H1 (cell line): ENCODE measurements around the gene CHST8. TPM values are rescaled to one million over a fixed set of nuclear protein-coding genes. Genes with fewer than 3 reads are reported as not detected.

Experiments used
- CTCF ChIA-PET: fragments of 300-600 bp; sonication (Branson Sonifier 250); formaldehyde crosslinking; loops from one replicate; lab custom pipeline; 2021; ENCODE audit not compliant: partially characterized antibody; lab: Charles Lee
- POLR2A ChIA-PET: fragments of 300-600 bp; sonication (Branson Sonifier 250); formaldehyde crosslinking; loops from one replicate; lab custom pipeline; 2021; ENCODE audit warnings: inconsistent platforms; ENCODE audit not compliant: partially characterized antibody; lab: Charles Lee
- DNase-seq, 2 experiments: peaks; one replicate each; pipeline versions ENCODE4 v3.0.0 to v3.0.0-alpha.2; 2010 to 2022; ENCODE audit warnings: low spot score in 2 of 2, low read depth in 1 of 2, mixed read lengths in 1 of 2
- FAIRE-seq: peaks from 2 replicates; lab custom pipeline; 2011; peaks lifted over from hg19 to GRCh38; lab: Jason Lieb, UNC
- H2AFZ ChIP-seq: 2 replicates; pipeline ENCODE4 v1.8.1; 2012; ENCODE audit warnings: low read length, inconsistent platforms
- H2AK5ac ChIP-seq: 2 replicates; pipeline ENCODE4 v1.6.1; 2013; ENCODE audit warnings: low read depth, low read length
- H2BK120ac ChIP-seq: replicated peaks from 2 replicates; pipeline ENCODE3; 2013; ENCODE audit warnings: low read depth, low read length, inconsistent platforms
- H2BK12ac ChIP-seq: 2 replicates; pipeline ENCODE4 v1.6.1; 2013; ENCODE audit warnings: low read depth, low read length
- H2BK15ac ChIP-seq: 2 replicates; pipeline ENCODE4 v1.6.1; 2013; ENCODE audit warnings: low read length
- H2BK20ac ChIP-seq: 2 replicates; pipeline ENCODE4 v1.6.1; 2013; ENCODE audit warnings: low read length
- H2BK5ac ChIP-seq: 2 replicates; pipeline ENCODE4 v1.6.1; 2013; ENCODE audit warnings: low read depth, low read length
- H3K14ac ChIP-seq: 2 replicates; pipeline ENCODE4 v1.6.1; 2013; ENCODE audit warnings: inconsistent platforms; ENCODE audit not compliant: insufficient read length
- H3K18ac ChIP-seq: 2 replicates; pipeline ENCODE4 v1.6.1; 2013; ENCODE audit warnings: low read length; ENCODE audit errors: extremely low read depth
- H3K23ac ChIP-seq: 2 replicates; pipeline ENCODE4 v1.6.1; 2013; ENCODE audit warnings: inconsistent platforms; ENCODE audit not compliant: insufficient read length
- H3K23me2 ChIP-seq: 2 replicates; pipeline ENCODE4 v1.6.1; 2013; ENCODE audit warnings: low read depth, low read length
- H3K27ac ChIP-seq: 2 replicates; pipeline ENCODE4 v1.6.1; 2011; ENCODE audit warnings: low read depth, low read length, inconsistent platforms
- H3K27me3 ChIP-seq, 4 experiments: replicated peaks in 1 of 4; 1 replicate in 1 of 4; 2 replicates in 3 of 4; pipeline versions ENCODE4 v1.6.1 to v1.8.1; 2011 to 2013; ENCODE audit warnings: low read length in 3 of 4, mild to moderate bottlenecking in 3 of 4, inconsistent platforms in 2 of 4, mixed read lengths in 2 of 4, moderate library complexity in 1 of 4; ENCODE audit not compliant: control insufficient read depth in 3 of 4, insufficient read depth in 3 of 4; ENCODE audit errors: extremely low read depth in 1 of 4
- H3K36me3 ChIP-seq, 4 experiments: 2 replicates each; pipeline versions ENCODE4 v1.6.1 to v1.8.1; 2011 to 2013; ENCODE audit warnings: mild to moderate bottlenecking in 4 of 4, low read length in 3 of 4, moderate library complexity in 2 of 4, control low read depth in 1 of 4, inconsistent platforms in 1 of 4; ENCODE audit not compliant: insufficient read depth in 4 of 4, control insufficient read depth in 2 of 4
- H3K4ac ChIP-seq: replicated peaks from 2 replicates; pipeline ENCODE3; 2013; ENCODE audit warnings: low read length, low read depth, mixed read lengths, inconsistent platforms; ENCODE audit not compliant: insufficient read length
- H3K4me1 ChIP-seq, 4 experiments: replicated peaks in 1 of 4; 1 replicate in 1 of 4; 2 replicates in 3 of 4; pipeline versions ENCODE4 v1.6.1 to v1.8.1; 2011 to 2013; ENCODE audit warnings: low read length in 3 of 4, inconsistent platforms in 2 of 4, mixed read lengths in 1 of 4; ENCODE audit not compliant: insufficient read depth in 4 of 4, control insufficient read depth in 3 of 4
- H3K4me2 ChIP-seq, 2 experiments: 2 replicates each; pipeline versions ENCODE4 v1.6.1 to v1.8.1; 2011 to 2013; ENCODE audit warnings: low read depth in 2 of 2, low read length in 2 of 2, control low read depth in 1 of 2, inconsistent platforms in 1 of 2, mild to moderate bottlenecking in 1 of 2; ENCODE audit not compliant: insufficient read depth in 1 of 2
- H3K4me3 ChIP-seq, 4 experiments: fragments of 200-600, 300-600 bp in 1 of 4; sonication (generic), shearing (Covaris generic), sonication (Bioruptor Twin) in 1 of 4; 2 replicates each; pipeline versions ENCODE4 v1.5.1 to v1.8.1; 2011 to 2016; ENCODE audit warnings: low read length in 4 of 4, low read depth in 3 of 4, control low read depth in 2 of 4, inconsistent platforms in 2 of 4, mild to moderate bottlenecking in 2 of 4, mixed read lengths in 1 of 4, moderate library complexity in 1 of 4; ENCODE audit not compliant: insufficient read depth in 2 of 4; ENCODE audit errors: extremely low read depth in 1 of 4
- H3K56ac ChIP-seq: replicated peaks from 2 replicates; pipeline ENCODE3; 2013; ENCODE audit warnings: low read depth, mild to moderate bottlenecking, mixed read lengths, low read length, inconsistent platforms; ENCODE audit not compliant: insufficient read length
- H3K79me1 ChIP-seq: 2 replicates; pipeline ENCODE4 v1.6.1; 2013; ENCODE audit warnings: low read depth, low read length, control low read depth
- H3K79me2 ChIP-seq, 2 experiments: 2 replicates each; pipeline versions ENCODE4 v1.6.1 to v1.8.1; 2012 to 2013; ENCODE audit warnings: low read length in 2 of 2, mild to moderate bottlenecking in 2 of 2, inconsistent platforms in 1 of 2; ENCODE audit not compliant: insufficient read depth in 2 of 2, control insufficient read depth in 1 of 2
- H3K9ac ChIP-seq, 4 experiments: replicated peaks in 1 of 4; 1 replicate in 1 of 4; 2 replicates in 3 of 4; pipeline versions ENCODE4 v1.6.1 to v1.8.1; 2011 to 2013; ENCODE audit warnings: low read depth in 3 of 4, low read length in 3 of 4, control low read depth in 2 of 4, mild to moderate bottlenecking in 2 of 4, moderate library complexity in 2 of 4, inconsistent platforms in 1 of 4; ENCODE audit errors: extremely low read depth in 1 of 4
- H3K9me3 ChIP-seq, 2 experiments: 2 replicates each; pipeline versions ENCODE4 v1.6.1 to v1.8.1; 2012 to 2013; ENCODE audit warnings: mild to moderate bottlenecking in 2 of 2, moderate library complexity in 2 of 2, control low read depth in 1 of 2, inconsistent platforms in 1 of 2, low read depth in 1 of 2, low read length in 1 of 2, mixed read lengths in 1 of 2; ENCODE audit not compliant: insufficient read depth in 2 of 2
- H4K20me1 ChIP-seq, 2 experiments: replicated peaks in 1 of 2; 2 replicates each; pipeline versions ENCODE3 to v1.8.1; 2011 to 2013; ENCODE audit warnings: inconsistent platforms in 2 of 2, low read length in 2 of 2, mild to moderate bottlenecking in 1 of 2; ENCODE audit not compliant: insufficient read depth in 2 of 2, control insufficient read depth in 1 of 2
- H4K5ac ChIP-seq: 2 replicates; pipeline ENCODE4 v1.6.1; 2013; ENCODE audit warnings: low read length, low read depth, mixed read lengths, inconsistent platforms; ENCODE audit not compliant: insufficient read length
- H4K8ac ChIP-seq: 2 replicates; pipeline ENCODE4 v1.8.0; 2013; ENCODE audit warnings: mild to moderate bottlenecking, moderate library complexity, low read length, inconsistent platforms; ENCODE audit not compliant: insufficient read depth; ENCODE audit errors: extremely low read depth
- H4K91ac ChIP-seq: replicated peaks from 2 replicates; pipeline ENCODE3; 2013; ENCODE audit warnings: low read length, mixed read lengths, inconsistent platforms; ENCODE audit not compliant: insufficient read length
- EZH2 ChIP-seq: fragments of 200-600 bp; sonication (generic); IDR thresholded peaks from 2 replicates; pipeline ENCODE4 v1.7.1; 2012; ENCODE audit warnings: low read depth, mild to moderate bottlenecking, moderate library complexity, low read length, inconsistent platforms; ENCODE audit not compliant: severe bottlenecking
- FOSL1 ChIP-seq: IDR thresholded peaks from 2 replicates; pipeline ENCODE4 v1.6.1; 2011; ENCODE audit warnings: mild to moderate bottlenecking, low read depth, low read length, moderate library complexity; ENCODE audit not compliant: insufficient read depth
- HDAC6 ChIP-seq: IDR thresholded peaks from one replicate; pipeline ENCODE4 v1.7.1; 2012; ENCODE audit warnings: low read depth, mild to moderate bottlenecking, inconsistent platforms, low read length, moderate library complexity
- JUN ChIP-seq: IDR thresholded peaks from 2 replicates; pipeline ENCODE4 v1.6.1; 2011; ENCODE audit warnings: low read depth, mild to moderate bottlenecking, improper control_type of control experiment, low read length
- POLR2A ChIP-seq, 2 experiments: IDR thresholded peaks; 1 replicate in 1 of 2; 2 replicates in 1 of 2; pipeline ENCODE4 v1.6.1; 2011; ENCODE audit warnings: low read depth in 2 of 2, low read length in 2 of 2, mild to moderate bottlenecking in 2 of 2; ENCODE audit errors: control extremely low read depth in 1 of 2
- RFX5 ChIP-seq: IDR thresholded peaks from 2 replicates; pipeline ENCODE4 v1.6.1; 2011; ENCODE audit warnings: low read depth, low read length, improper control_type of control experiment, borderline replicate concordance
- SAP30 ChIP-seq: fragments of 300-600 bp; sonication (generic); IDR thresholded peaks from 2 replicates; pipeline ENCODE4 v1.7.1; 2012; ENCODE audit warnings: low read length, moderate library complexity, mild to moderate bottlenecking, inconsistent platforms; ENCODE audit not compliant: insufficient read depth, insufficient replicate concordance
- SP1 ChIP-seq: IDR thresholded peaks from 2 replicates; pipeline ENCODE4 v1.6.1; 2011; ENCODE audit warnings: low read depth, low read length
- TAF1 ChIP-seq: IDR thresholded peaks from 2 replicates; pipeline ENCODE4 v1.6.1; 2011; ENCODE audit warnings: mild to moderate bottlenecking, low read depth, low read length
- TEAD4 ChIP-seq: IDR thresholded peaks from 2 replicates; pipeline ENCODE4 v1.6.1; 2012; ENCODE audit warnings: low read depth, low read length, inconsistent platforms, mixed read lengths
- WGBS, 2 experiments: shearing (Covaris generic) in 1 of 2; methylation state at CpG; one replicate each; pipeline versions ENCODE4 v1.1.6 to v1.1.7; 2013 to 2015; ENCODE audit warnings: low lambda C conversion rate in 2 of 2, mixed read lengths in 2 of 2, inconsistent platforms in 1 of 2, low coverage in 1 of 2, missing lambda C conversion rate in 1 of 2; ENCODE audit not compliant: insufficient replicate concordance in 2 of 2, insufficient coverage in 1 of 2, insufficient read length in 1 of 2; ENCODE audit errors: extremely low coverage in 1 of 2, missing lambda C conversion rate in 1 of 2; 5-methylcytosine and 5-hydroxymethylcytosine counted together
- polyA plus RNA-seq, 7 experiments: library from polyadenylated mRNA; depleted of rRNA in 3 of 7; stranded (reverse) in 5 of 7; unstranded in 2 of 7; fragments of >200 nt in 5 of 7; fragments of 200-250 nt in 2 of 7; gene quantifications; 1 replicate in 5 of 7; 2 replicates in 1 of 7; 4 replicates in 1 of 7; pipeline versions ENCODE4 v1.2.1 to v1.2.3, GENCODE V29; 2011 to 2013; ENCODE audit warnings: missing spikeins in 2 of 7, mixed read lengths in 2 of 7
- total RNA-seq: library from RNA; stranded (reverse); fragmentation: NEBNext Ultra II Directional; extraction: Animal tissue kit (Norgen Biotek cat#: 25700); gene quantifications from 2 replicates; pipeline ENCODE4 v1.2.1, GENCODE V29; 2021
- TF ChIP-seq, protein P1 (sequence below): IDR thresholded peaks from 2 replicates; pipeline ENCODE4 v1.6.1; 2012; ENCODE audit warnings: low read length, inconsistent platforms
- TF ChIP-seq, protein P2 (sequence below): IDR thresholded peaks from 2 replicates; pipeline ENCODE4 v1.6.1; 2011; ENCODE audit warnings: low read length, improper control_type of control experiment

Gene CHST8
- total and polyA plus RNA-seq, 2 of the 8 experiments (the other 6 are each of a cell fraction or from before 2014, with no cell fraction given): 10.8 to 28.2 TPM

DNA sequence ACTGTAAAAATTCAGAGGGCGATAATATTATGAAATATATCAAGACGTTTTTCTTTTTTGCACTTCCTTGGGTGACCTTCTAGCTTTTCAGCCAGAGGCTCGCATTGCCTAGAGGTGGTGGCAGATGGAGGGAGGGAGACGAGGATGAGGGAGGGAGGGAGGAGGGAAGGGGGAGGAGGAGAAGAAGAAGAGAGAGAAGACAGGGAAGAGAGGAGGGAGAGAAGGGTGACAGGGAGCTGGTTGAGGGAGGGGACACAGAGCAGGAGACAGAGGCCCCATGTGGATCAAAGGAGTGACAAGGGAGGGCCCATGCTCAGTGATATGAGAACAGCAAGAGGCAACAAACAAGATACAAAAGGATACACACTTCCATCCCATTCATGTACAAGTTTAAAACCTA lies 166.9 kb downstream of the CHST8 start:
- H3K14ac ChIP-seq: no peak overlapping the region
- no peak overlapping the region for H3K9ac ChIP-seq
- 54% methylated on average over 3 of the region's 4 CpGs; no CpG with 5 or more reads in 1 of the 2 experiments for WGBS, 2 experiments
- H3K27ac ChIP-seq: no peak overlapping the region
- no peak overlapping the region for H4K91ac ChIP-seq
- H3K4ac ChIP-seq: no peak overlapping the region
- no peak overlapping the region for H3K23ac ChIP-seq
- H4K20me1 ChIP-seq: no peaks in the 10 kb centered on the region
- H2BK120ac ChIP-seq: no peak overlapping the region
- H2BK5ac ChIP-seq: no peak overlapping the region
- H4K5ac ChIP-seq: no peak overlapping the region
- no peak overlapping the region for H3K4me3 ChIP-seq
- no peak for DNase-seq
- no peaks in the 10 kb centered on the region for H3K79me2 ChIP-seq
- H2BK15ac ChIP-seq: no peak overlapping the region
- H2AFZ ChIP-seq: no peak overlapping the region
- ChIA-PET CTCF (interaction anchor here (0.9 to 3.4 kb wide), 3 partner anchors 10 to 160 kb away, joined by 3 to 18 read pairs (median 3); no protein-coding TSS in a partner anchor), POLR2A (interaction anchor here (0.9 kb wide), 1 partner anchor 9 kb away, joined by 5 read pairs; no protein-coding TSS in a partner anchor)
- H2AK5ac ChIP-seq: no peak overlapping the region
- H3K23me2 ChIP-seq: no peaks in the 10 kb centered on the region
- no peaks in the 10 kb centered on the region for H3K79me1 ChIP-seq
- no peak overlapping the region for H4K8ac ChIP-seq
- H3K9me3 ChIP-seq: no peaks in the 10 kb centered on the region
- H3K4me2 ChIP-seq: no peak overlapping the region
- no peak overlapping the region for H3K18ac ChIP-seq
- no peak overlapping the region for H2BK20ac ChIP-seq
- no peaks in the 10 kb centered on the region for H3K4me1 ChIP-seq
- no peak for FAIRE-seq
- H3K27me3 ChIP-seq: peaks cover 0 to 2% (median 0%) of the 10 kb centered on the region in 4 experiments; a peak in 3 of 7 replicates
- H3K56ac ChIP-seq: no peak overlapping the region
- no peaks in the 10 kb centered on the region for H3K36me3 ChIP-seq
- H2BK12ac ChIP-seq: no peak overlapping the region
- TF ChIP-seq HDAC6: no peak
- TF ChIP-seq, protein P1, sequence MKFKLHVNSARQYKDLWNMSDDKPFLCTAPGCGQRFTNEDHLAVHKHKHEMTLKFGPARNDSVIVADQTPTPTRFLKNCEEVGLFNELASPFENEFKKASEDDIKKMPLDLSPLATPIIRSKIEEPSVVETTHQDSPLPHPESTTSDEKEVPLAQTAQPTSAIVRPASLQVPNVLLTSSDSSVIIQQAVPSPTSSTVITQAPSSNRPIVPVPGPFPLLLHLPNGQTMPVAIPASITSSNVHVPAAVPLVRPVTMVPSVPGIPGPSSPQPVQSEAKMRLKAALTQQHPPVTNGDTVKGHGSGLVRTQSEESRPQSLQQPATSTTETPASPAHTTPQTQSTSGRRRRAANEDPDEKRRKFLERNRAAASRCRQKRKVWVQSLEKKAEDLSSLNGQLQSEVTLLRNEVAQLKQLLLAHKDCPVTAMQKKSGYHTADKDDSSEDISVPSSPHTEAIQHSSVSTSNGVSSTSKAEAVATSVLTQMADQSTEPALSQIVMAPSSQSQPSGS: no peak
- no peak for TF ChIP-seq JUN
- no peak for TF ChIP-seq RFX5
- TF ChIP-seq POLR2A (IDR thresholded peaks at IDR 0.05; ENCODE audit: control extremely low read depth in 1 of 2, low read depth in 2 of 2, low read length in 2 of 2): no peak
- TF ChIP-seq TEAD4: no peak
- TF ChIP-seq SAP30: no peak
- TF ChIP-seq SP1: no peak
- TF ChIP-seq, protein P2, sequence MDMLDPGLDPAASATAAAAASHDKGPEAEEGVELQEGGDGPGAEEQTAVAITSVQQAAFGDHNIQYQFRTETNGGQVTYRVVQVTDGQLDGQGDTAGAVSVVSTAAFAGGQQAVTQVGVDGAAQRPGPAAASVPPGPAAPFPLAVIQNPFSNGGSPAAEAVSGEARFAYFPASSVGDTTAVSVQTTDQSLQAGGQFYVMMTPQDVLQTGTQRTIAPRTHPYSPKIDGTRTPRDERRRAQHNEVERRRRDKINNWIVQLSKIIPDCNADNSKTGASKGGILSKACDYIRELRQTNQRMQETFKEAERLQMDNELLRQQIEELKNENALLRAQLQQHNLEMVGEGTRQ: no peak
- TF ChIP-seq EZH2: no peak
- TF ChIP-seq TAF1: no peak
- TF ChIP-seq FOSL1: no peak
